Measurements from ENCODE around the gene ATG2A. TPM values are rescaled to one million over a fixed set of nuclear protein-coding genes. Genes with fewer than 3 reads are reported as not detected.

The ATG2A gene
- total and polyA plus RNA-seq, 9 of the 15 experiments (the other 6 are each of a cell fraction or from before 2014, with no cell fraction given): 0.25 to 45.9 (median 5.2) TPM

GRCh38 chr11:64878223-64878493 is 38.9 kb downstream of the ATG2A start (continued):
- TF ChIP-seq HMGN3 (IDR thresholded peaks at IDR 0.05; ENCODE audit: borderline replicate concordance, extremely low read depth, insufficient read length, low read depth, low read length) (no peak), ZC3H4 (CRISPR knock-in tag; IDR thresholded peaks at IDR 0.05; ENCODE audit: borderline replicate concordance) (peak; percentile 10; the same call in 1 of the 2 replicates), LCOR (CRISPR knock-in tag; IDR thresholded peaks at IDR 0.05) (peak; percentile 47; the same call in 1 of the 2 replicates), BCOR (IDR thresholded peaks at IDR 0.05) (0 out of 2 replicates have a peak, but pooled peaks have one; percentile 9), ZNF263 (CRISPR knock-in tag; IDR thresholded peaks at IDR 0.05; ENCODE audit: borderline replicate concordance) (peak; percentile 99), REST (IDR thresholded peaks at IDR 0.05; ENCODE audit: borderline replicate concordance) (no peak), REST (CRISPR knock-in tag; IDR thresholded peaks at IDR 0.05; ENCODE audit: low read depth) (0 out of 2 replicates have a peak, but pooled peaks have one; percentile 64), SOX6 (IDR thresholded peaks at IDR 0.05) (0 out of 2 replicates have a peak, but pooled peaks have one; percentile 9), FOXK2 (conservative IDR thresholded peaks at IDR 0.05 in 1 of 2, IDR thresholded peaks at IDR 0.05 in 1 of 2; ENCODE audit: low read depth in 2 of 2) (peak in 1 of 2 experiments; percentile 67; a peak in 3 of 4 replicates), RBBP5 (IDR thresholded peaks at IDR 0.05; ENCODE audit: borderline replicate concordance, insufficient read depth, low read length, poor library complexity, severe bottlenecking) (peak; percentile 72), NCOR1 (IDR thresholded peaks at IDR 0.05) (no peak), ZSCAN32 (CRISPR knock-in tag; IDR thresholded peaks at IDR 0.05) (no peak), HDAC2 (IDR thresholded peaks at IDR 0.05) (peak; percentile 41; the same call in 1 of the 2 replicates), COPS2 (conservative IDR thresholded peaks at IDR 0.05) (no peak)

All from K562 (cell line).